GM21723 (cell line): ENCODE measurements around the gene MOSPD2.

Experiments used
- ATAC-seq: cut with Tn5 transposase; IDR thresholded peaks from one replicate; pipeline ENCODE4 v1.9.1; 2021; ENCODE audit warnings: mild to moderate bottlenecking, moderate library complexity; ENCODE audit not compliant: unreplicated experiment

MOSPD2 gene

DNA sequence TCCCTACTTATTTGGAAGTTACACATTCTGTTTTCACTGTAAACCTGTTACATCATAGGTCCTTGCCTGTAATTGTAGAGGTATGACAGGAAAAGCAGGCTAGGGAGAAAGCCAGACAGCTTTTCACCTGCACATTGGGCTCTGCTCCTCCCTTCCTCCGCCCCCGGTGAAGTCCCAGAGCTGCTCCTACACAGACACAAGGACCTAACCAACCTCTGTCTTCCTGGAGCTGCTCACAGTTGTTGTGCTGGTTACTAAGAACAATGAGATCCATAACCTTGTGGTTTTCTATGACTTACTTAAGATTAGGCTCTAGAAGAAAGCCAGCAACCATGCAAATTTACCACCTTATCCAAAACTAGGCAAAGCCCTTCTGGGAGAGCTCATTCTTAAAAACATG is 40.0 kb downstream of the MOSPD2 start:
- ATAC-seq: no peak

DNA sequence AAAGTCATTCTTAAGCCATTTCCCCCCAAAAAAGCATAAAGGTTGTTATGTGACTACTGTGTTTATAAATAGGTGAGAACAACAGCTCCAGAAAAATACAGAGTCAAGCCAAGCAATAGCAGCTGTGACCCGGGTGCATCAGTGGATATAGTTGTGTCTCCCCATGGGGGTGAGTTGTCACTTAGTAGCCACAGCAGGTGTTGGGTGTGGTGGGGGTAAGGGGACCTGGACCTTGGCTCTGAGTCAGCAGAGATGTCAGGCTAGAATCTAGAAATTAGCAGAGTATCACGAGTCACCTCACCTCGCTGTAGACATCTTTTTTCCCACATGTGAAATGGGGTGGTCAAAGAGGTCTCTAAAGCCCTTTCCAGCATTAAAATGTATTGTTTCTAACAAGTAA is 42.4 kb downstream of the MOSPD2 start:
- ATAC-seq: no peak

DNA sequence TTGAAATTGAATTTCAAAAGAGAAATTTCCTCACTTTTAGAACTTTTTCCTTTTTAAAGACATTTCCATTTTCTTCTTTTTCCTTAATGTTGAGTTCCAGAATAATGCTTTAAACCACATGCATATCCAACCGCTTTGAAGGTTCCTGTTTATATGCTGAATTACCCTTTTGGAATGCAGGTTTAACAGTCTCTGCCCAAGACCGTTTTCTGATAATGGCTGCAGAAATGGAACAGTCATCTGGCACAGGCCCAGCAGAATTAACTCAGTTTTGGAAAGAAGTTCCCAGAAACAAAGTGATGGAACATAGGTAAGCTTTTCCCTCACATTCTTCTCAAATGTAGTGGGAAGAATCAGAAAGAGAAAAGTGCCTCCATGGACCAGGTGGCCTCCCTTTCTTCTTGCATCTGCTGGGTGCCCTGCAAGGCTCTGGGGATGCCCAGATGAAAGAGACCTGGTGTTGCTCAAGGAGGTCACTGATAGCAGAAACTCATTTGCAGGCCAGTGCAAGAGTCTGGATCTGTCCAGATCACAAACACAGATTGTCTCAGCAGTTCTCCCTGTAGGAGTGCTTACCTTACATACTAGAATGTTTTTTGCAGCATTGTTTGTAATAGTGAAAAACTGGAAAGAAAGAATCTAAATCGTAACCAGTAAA is 42.9 kb downstream of the MOSPD2 start:
- ATAC-seq: no peak

DNA sequence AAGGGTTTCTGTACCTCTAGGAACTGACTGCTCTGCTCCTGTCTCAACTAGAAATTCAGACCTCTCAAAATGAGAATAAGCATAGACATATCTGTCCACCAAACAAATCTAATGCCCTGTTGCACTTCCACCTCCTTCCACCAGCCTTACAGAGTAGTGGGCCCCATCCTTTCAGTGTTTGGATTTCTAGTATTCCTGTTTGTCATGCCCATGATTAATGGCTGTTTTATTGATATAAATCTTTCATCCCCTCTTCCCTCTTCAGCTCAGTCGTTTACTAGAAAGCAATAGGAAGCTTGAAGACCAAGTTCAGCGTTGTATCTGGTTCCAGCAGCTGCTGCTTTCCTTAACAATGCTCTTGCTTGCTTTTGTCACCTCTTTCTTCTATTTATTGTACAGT is 46.2 kb downstream of the MOSPD2 start:
- ATAC-seq: no peak

DNA sequence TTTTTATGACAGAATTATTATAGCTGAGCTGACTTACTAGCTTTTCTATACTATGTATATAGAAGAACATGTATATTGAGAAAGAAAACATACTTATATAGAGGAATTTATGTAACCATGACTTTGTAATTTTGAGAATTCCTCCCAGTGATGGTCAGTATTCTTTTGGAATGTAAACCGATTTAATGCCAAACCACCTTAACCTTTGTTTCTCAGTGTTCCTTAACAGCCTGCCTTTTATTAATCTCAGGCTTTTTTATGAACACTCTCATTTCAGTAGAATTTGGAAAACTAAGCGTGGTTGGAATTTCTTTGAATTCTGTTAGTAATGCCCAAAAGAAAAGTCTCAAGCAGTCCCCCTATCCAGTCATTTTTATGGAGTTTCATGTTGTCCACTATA is 47.0 kb downstream of the MOSPD2 start:
- no peak for ATAC-seq

DNA sequence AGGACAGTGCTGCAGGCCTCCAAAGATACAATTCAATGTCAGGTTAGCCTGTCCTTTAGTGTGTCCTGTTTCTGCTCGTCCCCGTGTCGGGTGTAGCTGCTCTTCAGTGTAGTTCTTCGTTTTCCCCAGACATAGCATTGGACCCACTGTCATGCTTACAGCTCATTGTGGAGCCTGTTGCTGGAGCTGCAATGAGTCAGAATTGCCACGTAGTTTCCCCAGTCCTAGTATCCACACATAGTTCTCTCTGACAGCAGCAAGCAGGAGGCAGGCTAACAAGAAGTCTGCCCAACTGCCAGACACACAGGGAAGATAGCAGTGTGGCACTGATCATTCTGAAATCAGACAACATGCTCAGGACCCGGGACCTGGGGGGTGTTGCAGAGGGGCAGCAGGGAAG is 49.2 kb downstream of the MOSPD2 start:
- no peak for ATAC-seq

DNA sequence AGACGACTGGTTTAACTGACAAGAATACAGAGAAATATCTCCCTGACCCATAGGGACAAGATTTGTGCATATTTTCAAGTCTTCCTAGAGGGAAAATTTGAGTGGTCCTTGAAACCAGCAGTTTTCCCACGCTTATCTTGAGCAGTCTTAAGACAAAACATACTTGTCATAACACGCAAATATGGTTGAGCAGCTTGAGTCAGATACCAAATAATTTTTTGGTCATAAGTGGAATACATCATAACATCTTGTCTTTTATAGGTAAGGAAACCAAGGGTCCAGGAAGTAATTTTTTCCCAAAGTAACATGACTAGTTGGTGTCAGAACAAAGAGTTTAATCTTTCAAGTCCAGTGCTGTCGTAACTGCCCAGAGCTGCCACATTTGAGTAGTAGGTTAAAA is 50.5 kb downstream of the MOSPD2 start:
- no peak for ATAC-seq

DNA sequence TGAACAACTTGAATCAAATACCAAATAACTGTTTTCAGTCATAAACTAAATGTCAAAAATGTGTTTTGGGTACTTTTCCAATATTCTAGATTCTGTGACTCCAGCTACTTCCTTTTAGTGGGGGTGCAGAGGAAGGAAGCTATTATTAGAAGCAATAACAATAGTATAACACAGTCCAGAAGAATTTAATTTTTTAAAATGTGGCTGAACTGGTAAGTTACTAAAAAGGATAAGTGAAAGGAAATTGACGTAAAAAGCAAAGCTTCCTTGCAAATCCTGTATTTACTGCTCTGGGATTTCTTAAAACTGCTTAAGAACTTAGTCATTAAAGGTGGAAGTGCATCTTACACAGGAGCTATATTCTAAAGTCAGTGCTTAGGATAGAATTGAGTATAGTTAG is 53.2 kb downstream of the MOSPD2 start:
- ATAC-seq: no peak

DNA sequence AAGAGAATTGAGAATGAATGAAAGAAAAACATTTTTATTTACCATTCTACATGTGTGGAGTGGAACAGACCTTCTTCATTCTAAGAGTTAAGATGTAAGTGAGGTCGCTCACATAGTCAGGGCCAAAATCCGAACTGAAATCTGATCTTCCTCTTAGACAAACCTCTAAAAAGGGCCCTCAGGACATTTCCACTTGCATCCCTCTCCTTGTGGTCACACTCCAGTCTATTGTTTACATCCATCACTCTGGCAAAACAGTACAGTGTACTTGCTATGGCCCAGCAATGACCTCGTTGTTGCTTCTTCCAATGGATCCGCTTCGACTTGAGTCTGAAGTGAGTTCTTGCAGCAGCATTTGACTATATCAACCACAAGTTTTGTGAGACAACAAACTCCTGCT is 54.2 kb downstream of the MOSPD2 start:
- ATAC-seq: no peak

DNA sequence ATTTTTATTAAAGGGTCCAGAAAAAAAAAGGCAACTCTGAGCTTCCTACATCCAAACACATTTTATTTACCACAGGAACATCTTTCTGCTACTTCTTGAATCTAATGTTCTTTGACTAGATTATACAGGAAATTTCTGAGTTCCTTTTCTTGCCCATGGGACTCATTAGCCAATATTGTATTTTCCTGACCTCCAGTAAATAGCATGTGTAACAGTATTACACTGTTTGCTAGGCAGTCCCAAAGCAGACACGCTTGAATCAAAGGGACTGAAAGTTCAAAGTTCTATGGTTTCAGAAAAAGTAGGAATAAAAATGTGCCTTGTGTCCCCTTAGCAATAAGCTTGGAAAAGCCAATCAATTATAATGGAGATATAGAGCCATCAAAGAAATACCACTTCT is 57.4 kb downstream of the MOSPD2 start:
- ATAC-seq: no peak

DNA sequence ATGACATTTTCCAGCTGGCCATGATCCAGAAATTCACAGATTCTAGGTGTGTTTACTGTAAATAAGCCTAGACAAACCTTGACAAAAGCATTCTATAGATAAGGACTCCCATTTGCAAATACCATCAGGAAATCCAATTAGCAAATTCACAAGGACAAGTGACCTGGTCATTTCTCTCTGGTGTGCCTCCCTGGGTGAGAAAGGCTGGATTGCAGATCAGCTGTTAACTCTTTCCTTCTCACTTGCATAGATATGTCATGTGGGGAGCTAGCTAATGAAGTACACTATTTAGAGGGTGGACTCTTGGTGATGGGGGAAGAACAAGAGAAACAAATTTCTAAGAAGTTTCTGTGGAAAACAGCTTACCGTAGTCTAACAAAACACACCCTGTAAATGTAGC is 58.9 kb downstream of the MOSPD2 start:
- no peak for ATAC-seq

DNA sequence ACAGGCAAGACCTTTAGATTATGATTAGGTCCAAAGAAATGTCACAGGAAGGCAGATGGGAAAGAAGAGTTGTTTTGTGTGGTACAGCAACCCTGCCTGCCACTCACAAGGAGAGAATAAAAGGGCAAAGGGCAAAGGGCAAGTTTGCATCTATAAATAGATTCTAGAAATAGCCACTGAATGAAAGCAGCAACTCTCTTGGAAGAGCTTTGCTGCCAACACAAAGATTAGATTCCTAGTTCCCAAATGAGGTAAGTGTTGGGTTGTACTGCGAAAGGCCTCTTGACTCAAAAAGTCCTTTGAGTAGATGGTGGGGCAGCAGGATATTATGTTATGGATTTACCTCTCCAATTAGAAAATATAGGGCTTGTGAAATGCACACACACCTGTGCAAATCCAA is 61.2 kb downstream of the MOSPD2 start:
- no peak for ATAC-seq

DNA sequence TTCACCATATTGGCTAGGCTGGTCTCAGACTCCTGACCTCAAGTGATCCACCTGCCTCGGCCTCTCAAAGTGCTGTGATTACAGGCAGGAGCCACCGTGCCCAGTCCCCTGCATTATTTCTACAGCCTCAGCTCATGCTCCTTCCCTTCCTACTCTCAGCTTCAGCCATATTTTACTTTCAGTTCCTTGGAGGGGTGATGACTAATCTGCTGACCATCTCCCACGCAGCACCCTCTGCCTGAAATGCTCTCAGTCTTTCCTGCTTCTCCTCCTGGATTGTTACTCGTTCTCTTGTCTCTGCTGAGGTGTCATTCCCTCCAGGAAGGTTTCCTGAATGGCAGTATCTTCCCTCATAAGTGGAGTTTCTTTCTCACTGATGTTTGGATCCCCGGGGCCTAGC is 63.3 kb downstream of the MOSPD2 start:
- peak; percentile 63 for ATAC-seq

DNA sequence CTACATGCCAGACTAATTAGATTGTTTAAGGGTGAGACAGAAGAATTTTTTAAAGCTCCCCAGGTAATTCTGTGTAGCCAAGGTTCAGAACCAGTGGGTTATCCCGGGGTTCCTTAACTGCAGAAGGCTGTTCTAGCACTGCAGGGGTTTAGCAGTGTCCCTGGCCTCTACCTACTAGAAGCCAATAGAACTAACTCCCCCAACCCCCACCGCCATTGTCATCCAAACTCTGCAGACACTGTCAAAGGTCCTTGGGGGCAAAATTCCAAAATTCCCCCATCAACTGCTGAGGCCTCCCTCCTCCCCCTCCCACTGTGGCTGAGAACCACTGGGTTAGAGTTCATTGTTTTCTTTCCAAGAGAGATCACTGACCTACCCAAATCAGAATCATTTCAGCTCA is 66.4 kb downstream of the MOSPD2 start:
- ATAC-seq: no peak

DNA sequence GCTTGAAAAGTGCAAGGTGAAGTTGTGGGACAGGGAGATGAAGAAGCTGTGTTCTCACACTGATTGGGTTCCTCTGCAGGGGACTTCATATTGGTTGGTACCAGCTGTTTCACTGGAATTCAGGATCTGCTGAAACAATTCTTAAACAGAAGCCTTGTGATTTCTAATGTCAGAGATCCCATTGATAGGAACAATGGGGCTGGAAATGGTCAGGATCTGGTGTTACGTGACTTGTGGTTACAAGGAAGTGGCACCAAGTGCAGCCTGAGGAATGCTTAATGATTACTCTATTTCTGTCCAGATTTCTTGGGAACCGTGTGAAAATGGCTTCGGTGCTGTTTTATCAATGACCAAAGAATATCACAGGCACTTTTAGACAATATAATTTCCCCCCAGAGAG is 68.1 kb downstream of the MOSPD2 start:
- ATAC-seq: no peak

DNA sequence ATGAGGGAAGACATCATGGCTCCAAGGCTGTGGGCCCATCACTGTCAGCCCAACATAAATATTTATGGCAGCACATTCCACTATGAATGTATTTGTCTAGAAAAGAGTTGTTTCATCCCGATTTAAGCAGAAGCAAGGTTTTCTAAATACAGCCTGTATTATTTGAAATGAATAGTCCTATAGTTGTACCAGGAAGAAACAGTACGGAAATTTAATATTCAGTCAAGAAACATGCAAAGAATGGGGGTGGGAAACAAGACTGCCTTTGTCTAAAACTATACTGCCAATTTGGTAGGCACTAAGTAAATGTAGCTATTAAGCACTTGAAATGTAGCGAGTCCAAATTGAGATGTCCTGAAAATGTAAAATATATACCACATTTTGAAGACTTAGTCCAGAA is 69.1 kb downstream of the MOSPD2 start:
- ATAC-seq: no peak

DNA sequence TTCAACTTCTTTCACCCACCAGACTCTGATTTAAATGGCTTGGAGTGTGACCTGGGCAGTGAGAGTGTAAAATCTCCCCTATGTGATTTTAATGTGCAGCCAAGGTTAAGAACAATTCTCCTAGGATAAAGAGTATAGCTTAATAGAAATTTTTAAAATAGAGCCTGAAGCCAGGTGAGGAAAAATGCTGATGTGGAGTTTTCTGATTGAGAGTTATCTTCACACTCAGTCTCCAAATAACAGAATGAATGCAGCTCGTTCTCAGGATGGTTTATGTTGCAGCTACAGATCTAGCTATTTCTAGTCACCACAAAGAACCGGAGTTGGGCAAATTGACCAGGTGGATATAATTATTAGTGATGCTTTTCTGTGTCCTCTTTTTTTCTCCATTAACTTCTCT is 70.7 kb downstream of the MOSPD2 start:
- ATAC-seq: no peak

DNA sequence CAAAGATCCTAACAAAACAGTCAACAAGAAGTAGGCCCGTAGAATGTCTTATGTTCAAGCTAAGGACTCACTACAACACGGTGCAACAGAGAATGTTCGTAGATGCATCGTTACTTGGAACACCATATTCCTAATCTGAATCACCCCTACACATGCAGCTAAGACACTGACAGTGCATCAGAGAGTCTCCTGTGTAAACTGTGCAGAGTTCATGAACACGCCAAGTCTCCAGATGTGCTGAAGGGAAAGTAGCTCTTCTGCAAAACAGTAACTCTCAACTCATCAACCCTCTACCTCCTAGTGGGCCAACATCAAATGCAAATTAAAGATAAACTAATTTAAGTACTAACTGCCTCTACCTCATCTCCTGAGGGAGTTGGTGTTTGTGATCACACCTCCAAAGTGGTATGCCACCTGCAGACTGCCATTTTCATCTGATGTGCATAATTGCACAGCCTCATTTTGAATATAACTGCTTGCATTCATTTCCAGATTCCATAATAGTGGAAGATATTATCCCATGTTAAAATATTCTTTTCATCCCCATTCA is 73.5 kb downstream of the MOSPD2 start:
- ATAC-seq: no peak

DNA sequence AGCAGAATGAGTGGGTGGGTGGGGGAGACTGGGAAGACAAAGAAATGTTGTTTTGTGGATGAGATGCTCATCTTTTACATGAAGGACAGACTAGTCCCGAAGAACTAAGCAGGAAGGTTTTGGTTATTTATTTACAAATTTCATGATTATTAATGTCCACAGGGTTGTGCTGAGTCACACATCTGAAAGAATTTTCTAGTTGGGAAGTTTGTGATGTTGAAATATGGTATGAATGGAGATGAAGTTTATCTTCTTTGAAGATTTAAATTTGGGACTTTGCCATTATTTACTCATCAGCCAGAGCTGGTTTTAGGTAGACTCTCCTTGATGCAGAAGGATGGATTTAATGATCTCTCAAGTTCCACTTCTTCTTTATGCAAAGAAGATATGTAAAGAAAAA is 75.5 kb downstream of the MOSPD2 start:
- no peak for ATAC-seq

DNA sequence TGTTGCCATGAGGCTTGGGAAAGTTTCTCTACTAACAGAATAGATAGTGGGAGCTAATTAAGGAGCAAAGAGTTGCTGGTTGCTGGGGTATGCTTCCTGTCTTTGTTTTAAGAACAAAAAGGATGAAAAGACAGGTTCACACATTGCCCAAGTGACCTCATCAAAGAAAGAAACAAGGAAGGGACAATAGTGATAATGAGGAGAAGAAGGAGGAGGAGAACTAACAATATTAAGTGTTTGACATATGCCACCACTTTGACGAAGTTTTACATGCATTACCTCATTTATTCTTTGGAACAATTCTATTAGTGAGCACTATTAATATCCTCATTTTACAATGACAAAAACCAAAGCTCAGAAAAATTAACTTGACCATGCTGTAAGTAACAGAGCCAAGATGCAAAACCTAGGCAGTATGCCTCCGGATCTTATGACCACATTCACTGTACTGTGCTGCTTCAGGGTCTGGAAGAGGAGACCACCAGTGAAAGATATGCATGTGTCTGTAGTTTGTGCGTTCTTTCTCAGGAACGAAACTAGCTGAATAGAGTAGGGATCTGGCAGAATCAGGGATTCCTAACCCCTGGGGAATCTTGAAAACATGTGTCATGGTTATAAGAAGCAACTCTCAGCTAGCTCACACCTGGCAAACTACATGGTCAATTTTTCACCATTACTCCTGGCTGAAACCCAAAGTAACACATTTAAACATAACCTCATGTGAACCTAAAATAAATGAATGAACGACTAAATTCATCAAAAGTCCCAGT is 83.8 kb downstream of the MOSPD2 start:
- no peak for ATAC-seq

DNA sequence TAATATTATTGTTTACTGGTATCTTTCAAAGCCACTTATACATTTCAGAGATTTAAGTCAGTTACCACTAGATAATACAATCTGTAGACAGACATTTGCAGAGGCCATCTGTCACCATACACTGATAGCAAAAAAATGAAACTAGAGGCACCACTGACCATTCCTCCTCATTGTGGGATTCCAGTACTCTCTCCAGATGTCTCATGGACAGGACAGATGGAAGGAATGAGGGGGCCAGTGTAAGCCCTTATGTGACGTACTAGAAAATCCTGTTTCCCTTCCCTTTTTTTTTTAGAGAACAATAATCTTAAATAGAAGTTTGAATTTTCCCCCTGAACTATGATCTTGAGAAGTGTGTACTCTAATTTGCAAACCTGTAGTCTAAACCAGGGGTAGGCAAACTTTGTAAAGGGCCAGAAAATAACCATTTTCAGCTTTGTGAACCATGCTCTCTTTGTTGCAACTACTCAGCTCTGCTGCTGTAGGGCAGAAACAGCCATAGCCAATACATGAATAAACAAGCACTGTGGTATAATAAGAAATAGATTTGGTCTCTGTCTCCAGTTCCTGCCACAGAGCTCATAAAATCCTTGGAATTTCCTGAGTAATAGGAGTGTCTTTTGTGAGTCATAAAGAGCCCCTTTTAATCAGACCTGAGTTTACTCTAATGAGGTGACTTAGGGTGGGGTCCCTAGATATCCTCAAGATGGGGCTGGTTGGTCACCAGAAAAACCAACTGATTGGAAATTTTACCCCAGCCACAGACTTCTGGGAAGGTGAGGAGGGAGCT is 90.4 kb downstream of the MOSPD2 start:
- ATAC-seq: no peak

DNA sequence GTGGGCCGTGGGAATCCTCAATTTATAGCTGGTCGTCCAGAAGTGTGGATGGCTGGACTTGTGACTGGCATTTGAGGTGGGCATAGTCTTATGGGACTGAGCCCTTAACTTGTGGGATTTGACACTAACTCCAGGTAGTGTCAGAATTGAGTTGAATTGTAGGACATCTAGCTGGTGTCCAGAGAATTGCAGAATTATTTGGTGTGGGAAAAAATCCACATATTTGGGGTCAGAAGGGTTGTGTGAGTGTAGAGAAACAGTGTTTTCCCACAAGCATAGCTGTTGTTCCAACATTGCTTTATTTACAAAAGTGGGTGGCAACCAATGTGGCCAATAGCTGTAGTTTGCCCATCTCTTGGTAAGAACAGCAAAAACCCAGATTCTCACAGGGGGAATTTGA is 91.3 kb downstream of the MOSPD2 start:
- no peak for ATAC-seq
